ENCODE results near the gene ACTL6A.
"Not testable (repeated sequence)": the region's sequence is repeated elsewhere in the genome, so short reads cannot be mapped to it uniquely, and the experiment has no call there.

ACTL6A gene

DNA sequence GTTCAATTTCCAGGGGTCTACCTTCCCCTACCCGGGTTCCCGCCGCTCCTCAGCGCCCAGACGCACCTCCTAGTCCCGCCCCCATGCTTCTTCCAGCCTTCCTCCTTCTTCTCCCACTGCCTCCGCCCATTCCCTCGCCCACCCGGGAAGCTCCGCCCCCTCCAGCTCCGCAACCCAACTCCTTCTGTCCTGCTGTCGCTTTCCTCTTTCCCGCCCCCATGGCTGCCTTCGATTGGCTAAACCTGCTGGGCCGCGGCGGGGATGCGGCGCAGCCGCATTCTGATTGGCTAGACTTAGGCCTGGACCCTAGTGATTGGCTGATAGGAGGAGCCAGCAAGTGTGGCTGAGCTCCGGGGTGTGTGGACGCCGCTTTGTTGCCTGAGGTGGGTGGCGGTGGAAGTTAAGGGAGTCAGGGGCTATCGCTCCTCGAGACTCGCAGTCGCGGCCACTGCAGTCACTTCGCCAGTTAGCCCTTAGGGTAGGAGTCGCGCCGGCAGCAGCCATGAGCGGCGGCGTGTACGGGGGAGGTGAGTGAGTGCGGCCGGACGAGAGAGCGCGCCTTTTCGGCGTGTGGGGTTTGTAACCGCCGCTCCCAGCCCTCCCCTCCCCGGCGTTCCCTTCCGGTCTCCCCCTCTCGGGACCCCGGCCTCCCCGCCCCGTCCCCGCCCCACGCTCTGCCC lies at the start of gene ACTL6A:
Gene ACTL6A, plus strand, starts transcription at position 336 of the 680 bp plus-strand sequence. Its CDS starts 167 bp downstream, at position 503.
- Mint-ChIP-seq H3K27ac (peak within 1 kb of the TSS; percentile 96), H3K4me1 (ENCODE audit: low read depth) (peaks cover 21% of the 10 kb centered on the region), H3K27me3 (ENCODE audit: low read depth) (peaks cover 23% of the 10 kb centered on the region), H3K4me3 (peak within 1 kb of the TSS; percentile 97), H3K9me3 (no peaks in the 10 kb centered on the region), H3K36me3 (ENCODE audit: low read depth) (no peaks in the 10 kb centered on the region)

DNA sequence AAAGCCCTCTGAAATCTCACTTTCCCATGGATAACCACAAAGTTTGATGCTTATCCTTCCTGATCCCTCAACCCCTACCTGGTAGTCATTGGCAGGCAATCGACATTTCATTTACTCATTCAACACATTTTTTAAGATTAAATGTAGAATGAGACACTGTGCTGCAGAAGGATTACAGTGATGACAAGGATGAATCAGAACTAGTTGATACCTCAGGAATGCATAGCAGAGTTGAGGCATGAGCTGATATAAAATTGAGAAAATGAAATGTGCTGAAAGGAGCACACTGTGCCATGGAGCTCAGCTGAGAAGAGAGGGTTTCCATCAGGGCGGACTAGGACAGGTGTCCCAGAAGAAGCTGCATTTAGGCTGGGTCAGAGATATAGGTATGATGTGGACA lies 48.9 kb upstream of the ACTL6A start:
- H3K27ac Mint-ChIP-seq = no peak overlapping the region
- H3K36me3 Mint-ChIP-seq (ENCODE audit: low read depth) = no peaks in the 10 kb centered on the region
- H3K27me3 Mint-ChIP-seq (ENCODE audit: low read depth) = peaks cover 4% of the 10 kb centered on the region
- peaks cover 13% of the 10 kb centered on the region for H3K9me3 Mint-ChIP-seq
- H3K4me1 Mint-ChIP-seq (ENCODE audit: low read depth) = no peaks in the 10 kb centered on the region
- H3K4me3 Mint-ChIP-seq = no peak overlapping the region

DNA sequence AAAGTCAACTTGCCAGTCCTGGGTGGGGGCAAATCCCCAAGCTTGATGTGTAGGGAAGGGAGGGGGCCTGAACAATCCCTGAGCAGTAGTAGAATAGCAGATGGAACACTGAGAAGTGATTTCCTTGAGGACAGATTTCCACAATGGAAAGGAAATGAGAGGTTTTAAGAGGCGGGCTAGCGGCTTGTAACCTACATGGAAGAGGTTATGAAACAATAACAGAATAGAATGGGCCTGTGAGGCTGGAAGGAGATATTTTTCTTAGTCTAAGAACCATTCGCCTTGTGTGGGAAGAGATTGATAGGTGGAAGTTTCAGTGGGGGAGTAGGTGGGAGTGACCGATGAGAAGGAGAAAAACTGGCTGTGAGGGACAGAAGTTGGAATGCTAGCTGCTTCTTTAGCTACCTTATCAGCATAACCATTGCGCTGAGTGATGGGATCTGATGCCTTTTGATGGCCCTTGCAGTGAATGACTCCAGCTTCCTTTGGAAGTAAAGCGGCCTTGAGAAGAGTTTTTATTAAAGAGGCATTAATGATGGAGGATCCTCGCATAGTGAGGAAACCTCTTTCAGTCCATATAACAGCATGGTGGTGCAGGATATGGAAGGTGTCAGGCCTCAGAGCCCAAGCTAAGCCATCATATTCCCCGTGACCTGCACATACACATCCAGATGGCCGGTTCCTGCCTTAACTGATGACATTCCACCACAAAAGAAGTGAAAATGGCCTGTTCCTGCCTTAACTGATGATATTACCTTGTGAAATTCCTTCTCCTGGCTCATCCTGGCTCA lies 46.1 kb upstream of the ACTL6A start:
- not testable (repeated sequence) for H3K27ac Mint-ChIP-seq; H3K27me3 Mint-ChIP-seq (ENCODE audit: low read depth); H3K36me3 Mint-ChIP-seq (ENCODE audit: low read depth); H3K4me1 Mint-ChIP-seq (ENCODE audit: low read depth); H3K4me3 Mint-ChIP-seq
- peaks cover 13% of the 10 kb centered on the region for H3K9me3 Mint-ChIP-seq

DNA sequence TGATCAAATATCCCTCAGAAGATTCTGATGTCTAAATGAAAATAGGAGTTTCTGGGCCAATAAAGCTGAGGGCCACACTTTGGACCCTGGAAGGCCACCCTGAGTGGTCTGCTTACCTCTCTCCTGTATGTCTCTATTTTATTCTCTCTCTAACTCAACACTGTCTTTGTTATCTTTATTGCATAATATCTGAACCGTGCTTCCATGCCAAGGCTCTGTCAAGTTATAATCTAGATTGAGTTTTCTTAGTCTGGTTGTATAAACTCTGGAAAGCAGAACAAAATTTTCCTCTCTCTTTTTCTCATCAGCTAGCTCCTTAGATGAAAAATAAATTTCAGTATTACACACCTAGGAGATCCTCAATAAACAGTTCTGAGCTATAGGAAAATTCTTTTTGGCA lies 36.2 kb upstream of the ACTL6A start:
- no peak overlapping the region for H3K27ac Mint-ChIP-seq
- no peak overlapping the region for H3K4me3 Mint-ChIP-seq
- H3K27me3 Mint-ChIP-seq (ENCODE audit: low read depth) = peaks cover 32% of the 10 kb centered on the region

DNA sequence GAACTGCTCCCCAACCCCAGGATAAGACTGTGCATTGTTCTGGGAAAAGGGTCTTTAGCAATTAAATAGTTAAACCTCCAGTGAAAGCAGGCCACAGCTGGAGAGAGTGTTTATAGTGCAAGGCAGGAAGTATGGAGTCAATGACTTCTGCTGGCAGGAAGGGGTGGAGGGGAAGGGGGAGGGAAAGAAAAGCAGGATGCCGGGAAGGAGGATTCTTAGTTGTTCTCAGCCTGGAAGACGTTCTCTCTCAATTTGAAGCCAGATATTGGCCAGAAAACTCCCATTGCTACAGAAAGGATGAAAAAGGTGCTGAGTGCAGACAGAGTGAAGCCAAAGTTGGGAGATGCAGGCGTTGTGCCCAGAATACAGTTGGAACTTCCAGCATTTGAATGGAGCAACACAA lies 35.7 kb upstream of the ACTL6A start:
- Mint-ChIP-seq H3K4me1 (ENCODE audit: low read depth) (no peaks in the 10 kb centered on the region), H3K27ac (no peak overlapping the region), H3K36me3 (ENCODE audit: low read depth) (no peaks in the 10 kb centered on the region), H3K9me3 (no peaks in the 10 kb centered on the region), H3K4me3 (no peak overlapping the region), H3K27me3 (ENCODE audit: low read depth) (peaks cover 32% of the 10 kb centered on the region)

More for the DNA sequence above, 36.2 kb upstream of the ACTL6A start:
- Mint-ChIP-seq H3K4me1 (ENCODE audit: low read depth) (no peaks in the 10 kb centered on the region), H3K9me3 (no peaks in the 10 kb centered on the region), H3K36me3 (ENCODE audit: low read depth) (no peaks in the 10 kb centered on the region)

DNA sequence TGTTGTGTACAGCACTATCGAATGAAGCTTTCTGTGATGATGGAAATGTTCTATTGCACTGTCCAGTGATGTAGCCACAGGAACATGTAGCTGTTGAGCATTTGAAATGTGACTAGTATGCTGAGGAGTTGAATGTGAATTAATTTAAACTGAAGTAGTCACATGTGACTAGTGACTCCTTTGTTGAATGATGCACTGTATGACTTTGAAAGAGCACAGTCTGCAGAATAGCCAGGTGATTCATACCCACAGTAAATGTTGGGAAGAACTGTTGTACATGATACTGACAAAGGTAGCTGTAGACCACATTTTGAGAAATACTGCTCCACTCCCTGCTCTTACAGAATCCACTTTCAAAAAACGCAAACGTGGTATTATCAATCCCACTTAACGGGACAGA lies 34.0 kb upstream of the ACTL6A start:
- peaks cover 44% of the 10 kb centered on the region for H3K27me3 Mint-ChIP-seq (ENCODE audit: low read depth)
- H3K36me3 Mint-ChIP-seq (ENCODE audit: low read depth) = no peaks in the 10 kb centered on the region
- H3K4me1 Mint-ChIP-seq (ENCODE audit: low read depth) = no peaks in the 10 kb centered on the region
- no peak overlapping the region for H3K4me3 Mint-ChIP-seq
- no peak overlapping the region for H3K27ac Mint-ChIP-seq
- no peaks in the 10 kb centered on the region for H3K9me3 Mint-ChIP-seq

DNA sequence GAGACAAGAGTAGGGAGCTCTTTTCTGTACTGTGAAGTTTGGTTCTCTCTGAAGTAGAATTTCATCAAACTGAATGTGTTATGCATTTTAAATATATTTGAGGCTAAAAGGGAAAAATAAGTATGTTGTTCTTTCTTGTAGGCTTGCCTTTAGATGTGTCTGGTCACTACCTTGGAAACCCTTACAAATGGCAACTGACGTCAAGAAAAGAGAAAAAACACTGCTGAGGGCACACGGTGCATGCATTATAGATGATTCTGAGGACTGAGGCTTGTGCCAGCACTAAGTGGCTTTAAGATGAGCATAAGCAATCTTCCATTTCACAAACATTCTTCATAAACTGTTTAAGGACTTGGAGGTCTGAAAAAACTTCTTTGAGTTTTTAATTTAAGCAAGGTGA lies 31.1 kb upstream of the ACTL6A start:
- Mint-ChIP-seq H3K27ac (no peak overlapping the region), H3K36me3 (ENCODE audit: low read depth) (no peaks in the 10 kb centered on the region), H3K4me3 (no peak overlapping the region), H3K27me3 (ENCODE audit: low read depth) (peaks cover 26% of the 10 kb centered on the region), H3K9me3 (no peaks in the 10 kb centered on the region), H3K4me1 (ENCODE audit: low read depth) (no peaks in the 10 kb centered on the region)

DNA sequence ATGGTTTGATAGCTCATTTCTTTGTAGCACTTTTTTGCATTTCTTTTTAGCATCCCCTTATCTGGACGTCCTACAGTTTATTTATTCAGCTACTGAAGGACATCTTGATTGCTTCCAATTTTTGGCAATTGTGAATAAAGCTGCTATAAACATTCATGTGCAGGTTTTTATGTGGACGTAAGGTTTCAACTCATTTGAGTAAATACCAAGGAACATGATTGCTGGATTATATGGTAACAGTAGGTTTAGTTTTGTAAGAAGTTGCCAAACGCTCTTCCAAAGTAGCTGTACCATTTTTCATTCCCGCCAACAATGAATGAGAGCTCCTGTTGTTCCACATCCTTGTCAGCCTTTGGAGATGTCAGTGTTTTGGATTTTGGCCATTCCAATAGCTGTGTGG lies 29.5 kb upstream of the ACTL6A start:
- Mint-ChIP-seq H3K4me3 (no peak overlapping the region), H3K27me3 (ENCODE audit: low read depth) (peaks cover 16% of the 10 kb centered on the region), H3K27ac (no peak overlapping the region), H3K9me3 (no peaks in the 10 kb centered on the region), H3K36me3 (ENCODE audit: low read depth) (no peaks in the 10 kb centered on the region), H3K4me1 (ENCODE audit: low read depth) (no peaks in the 10 kb centered on the region)

DNA sequence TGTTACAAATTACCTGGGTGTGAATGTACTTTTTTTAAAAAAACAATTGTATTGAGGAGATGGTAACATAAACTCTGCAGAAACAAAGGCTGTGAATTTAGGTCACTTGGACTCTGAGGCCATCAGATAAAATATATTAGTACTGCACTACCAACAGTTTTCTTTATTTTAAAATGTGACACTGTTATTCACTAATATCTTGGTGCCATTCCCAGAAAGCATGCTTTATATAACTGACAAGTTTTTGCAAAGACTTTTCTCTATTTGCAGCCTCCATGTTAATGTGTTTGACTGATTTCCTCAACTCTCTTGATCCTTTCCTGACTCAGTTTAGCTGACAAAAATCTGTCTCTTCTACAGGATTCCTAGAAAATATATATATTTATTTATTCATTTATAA lies 26.5 kb upstream of the ACTL6A start:
- Mint-ChIP-seq H3K27ac (no peak overlapping the region), H3K4me3 (no peak overlapping the region), H3K36me3 (ENCODE audit: low read depth) (no peaks in the 10 kb centered on the region), H3K4me1 (ENCODE audit: low read depth) (no peaks in the 10 kb centered on the region), H3K27me3 (ENCODE audit: low read depth) (peaks cover 15% of the 10 kb centered on the region), H3K9me3 (no peaks in the 10 kb centered on the region)

DNA sequence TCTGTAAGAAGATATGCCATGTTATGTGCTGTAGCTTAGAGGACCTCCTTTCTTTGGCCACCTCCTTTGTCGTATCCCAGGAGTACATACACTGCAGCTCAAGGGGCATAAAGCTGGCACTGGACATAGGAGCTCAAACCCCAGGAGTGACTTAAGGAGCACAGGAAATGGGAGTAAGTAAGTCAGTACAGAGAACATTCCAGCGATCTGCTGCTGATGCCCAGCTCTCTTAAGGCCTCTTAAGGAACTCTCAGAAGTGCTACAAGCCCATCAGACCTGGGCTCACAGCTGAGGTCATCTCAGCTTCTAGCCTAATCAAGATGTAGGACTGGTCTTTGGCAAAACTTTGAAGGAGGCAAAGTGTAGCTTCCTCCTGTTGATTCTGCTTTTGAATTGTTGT lies 21.6 kb upstream of the ACTL6A start:
- Mint-ChIP-seq H3K4me3 (no peak overlapping the region), H3K27ac (no peak overlapping the region), H3K27me3 (ENCODE audit: low read depth) (peaks cover 2% of the 10 kb centered on the region), H3K4me1 (ENCODE audit: low read depth) (no peaks in the 10 kb centered on the region), H3K9me3 (no peaks in the 10 kb centered on the region), H3K36me3 (ENCODE audit: low read depth) (no peaks in the 10 kb centered on the region)

DNA sequence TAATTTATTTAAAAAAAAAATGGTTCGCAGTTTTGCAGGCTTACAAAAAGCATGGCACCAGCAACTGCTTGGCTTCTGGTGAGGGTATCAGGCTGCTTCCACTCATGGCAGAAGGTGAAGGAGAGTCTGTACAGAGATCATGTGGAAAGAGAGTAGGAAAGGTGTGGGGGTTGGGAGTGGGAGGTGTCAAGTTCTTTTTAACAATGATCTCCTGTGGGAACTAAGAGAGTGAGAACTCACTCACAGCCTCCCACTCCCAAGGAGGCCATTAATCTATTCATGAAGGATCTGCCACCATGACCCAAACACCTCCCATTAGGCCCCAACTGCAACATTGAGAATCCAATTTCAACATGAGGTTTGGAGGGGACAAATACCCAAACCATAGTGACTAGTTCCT lies 21.1 kb upstream of the ACTL6A start:
- Mint-ChIP-seq H3K36me3 (ENCODE audit: low read depth) (no peaks in the 10 kb centered on the region), H3K27me3 (ENCODE audit: low read depth) (peaks cover 2% of the 10 kb centered on the region), H3K4me3 (no peak overlapping the region), H3K4me1 (ENCODE audit: low read depth) (no peaks in the 10 kb centered on the region), H3K9me3 (no peaks in the 10 kb centered on the region), H3K27ac (no peak overlapping the region)

DNA sequence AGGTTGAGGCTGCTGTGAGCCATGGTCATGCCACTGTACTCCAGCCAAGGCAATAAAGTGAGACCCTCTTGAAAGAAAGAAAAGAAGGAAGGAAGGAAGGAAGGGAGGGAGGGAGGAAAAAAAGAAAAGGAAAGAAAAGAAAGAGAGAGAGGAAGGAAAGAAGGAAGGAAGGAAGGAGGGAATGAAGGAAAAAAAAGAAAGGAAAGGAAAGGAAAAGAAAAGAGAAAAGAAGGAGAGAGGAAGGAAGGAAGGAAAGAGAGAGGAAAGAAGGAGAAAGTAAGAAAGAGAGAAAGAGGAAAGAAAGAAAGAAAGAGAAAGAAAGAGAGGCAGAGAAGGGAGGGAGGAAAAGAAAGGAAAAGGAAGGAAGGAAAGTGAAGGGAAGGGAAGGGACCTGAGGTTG lies 20.4 kb upstream of the ACTL6A start:
- Mint-ChIP-seq H3K36me3 (ENCODE audit: low read depth) (no peaks in the 10 kb centered on the region), H3K27ac (no peak overlapping the region), H3K4me1 (ENCODE audit: low read depth) (no peaks in the 10 kb centered on the region), H3K4me3 (no peak overlapping the region), H3K27me3 (ENCODE audit: low read depth) (peaks cover 2% of the 10 kb centered on the region), H3K9me3 (no peaks in the 10 kb centered on the region)

DNA sequence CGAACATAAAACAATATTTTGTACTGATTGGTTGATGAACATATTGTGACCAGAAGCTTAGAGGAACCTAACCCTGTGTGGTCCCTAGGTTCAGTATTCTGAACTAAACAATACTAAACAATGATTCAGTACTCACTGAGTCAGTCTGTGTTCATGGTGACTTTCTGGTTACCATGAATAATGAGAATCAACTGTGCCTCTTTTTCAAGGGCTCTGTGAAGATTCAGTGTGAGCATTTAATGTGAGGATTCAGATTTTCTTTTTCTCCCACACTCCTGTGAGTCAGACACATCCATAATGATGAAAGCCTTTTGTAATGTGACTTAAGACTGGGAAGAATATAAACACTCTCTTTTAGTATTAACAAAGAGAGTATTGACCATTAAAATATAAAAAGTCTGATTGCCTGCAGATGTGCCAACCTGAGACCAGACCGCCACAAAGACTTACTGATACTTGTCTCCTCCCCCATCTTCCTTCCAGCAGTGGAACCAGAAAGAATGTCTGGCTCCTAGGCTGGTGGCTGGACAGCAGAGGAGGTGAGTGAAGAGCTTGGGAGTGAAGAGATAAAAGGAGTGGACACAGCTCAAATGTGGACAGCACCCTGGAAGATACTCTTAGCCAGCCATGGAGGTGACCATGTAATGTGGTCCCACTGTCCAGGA lies 17.6 kb upstream of the ACTL6A start:
- Mint-ChIP-seq H3K27me3 (ENCODE audit: low read depth) (peaks cover 8% of the 10 kb centered on the region), H3K36me3 (ENCODE audit: low read depth) (no peaks in the 10 kb centered on the region), H3K27ac (no peak overlapping the region), H3K9me3 (no peaks in the 10 kb centered on the region), H3K4me3 (no peak overlapping the region), H3K4me1 (ENCODE audit: low read depth) (no peaks in the 10 kb centered on the region)

DNA sequence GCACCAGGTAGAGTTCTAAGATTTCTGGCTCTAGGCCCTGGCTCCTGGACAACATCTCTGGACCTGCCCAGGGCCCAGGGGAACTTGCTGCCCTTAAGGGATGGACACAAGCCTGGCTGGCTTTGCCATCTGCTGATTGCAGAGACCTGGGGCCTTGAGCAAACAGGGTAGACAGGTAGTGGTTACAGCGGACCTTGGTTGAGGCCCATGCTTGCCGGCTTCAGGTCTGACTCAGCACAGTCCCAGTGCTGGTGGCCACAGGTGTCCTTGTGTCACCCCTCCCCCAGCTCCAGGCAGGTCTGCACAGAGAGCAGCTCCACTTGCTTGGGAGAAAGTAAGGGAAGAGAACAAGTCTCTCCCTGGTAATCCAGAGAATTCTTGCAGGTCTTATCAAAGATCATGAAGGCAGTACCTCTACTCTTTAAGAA lies 15.9 kb upstream of the ACTL6A start:
- Mint-ChIP-seq H3K27ac (no peak overlapping the region), H3K4me1 (ENCODE audit: low read depth) (no peaks in the 10 kb centered on the region), H3K9me3 (no peaks in the 10 kb centered on the region), H3K36me3 (ENCODE audit: low read depth) (no peaks in the 10 kb centered on the region), H3K4me3 (no peak overlapping the region), H3K27me3 (ENCODE audit: low read depth) (peaks cover 10% of the 10 kb centered on the region)

All from T-helper 1 cell treated with Interleukin-12 subunit alpha and Interleukin-12 subunit beta and Interleukin-4 antibody, amounts not matched to agents 30 μg/mL and 1 μg/mL, for 36 hours (primary cell).